ENCODE measurements around the gene TOMM6. TPM values are rescaled to one million over a fixed set of nuclear protein-coding genes. Genes with fewer than 3 reads are reported as not detected.
"Not testable (repeated sequence)": the region's sequence is repeated elsewhere in the genome, so short reads cannot be mapped to it uniquely, and the experiment has no call there.

TOMM6 gene
- polyA plus RNA-seq, 2 donors = 179 to 226 TPM

GRCh38 chr6:41759905-41760579 lies 27.5 kb upstream of the TOMM6 start:
- WGBS, 2 donors = 70 to 85% methylated on average over 2 of the region's 2 CpGs
- Histone ChIP-seq H3K27ac (ENCODE audit: low read depth in 2 of 2, low read length in 1 of 2) (no peak overlapping the region), H3K9me3 (ENCODE audit: control insufficient read depth in 2 of 2, insufficient read depth in 1 of 2, low read depth in 1 of 2, low read length in 1 of 2) (no peaks in the 10 kb centered on the region), H3K27me3 (ENCODE audit: control insufficient read depth in 1 of 2, insufficient read depth in 2 of 2, low read length in 2 of 2) (no peaks in the 10 kb centered on the region), H3K4me3 (ENCODE audit: low read depth in 1 of 2, low read length in 2 of 2) (no peak overlapping the region), H3K4me1 (ENCODE audit: control insufficient read depth in 2 of 2, insufficient read depth in 2 of 2, low read length in 1 of 2) (no peaks in the 10 kb centered on the region), H3K36me3 (ENCODE audit: control insufficient read depth in 2 of 2, insufficient read depth in 2 of 2, low read length in 1 of 2) (no peaks in the 10 kb centered on the region)

DNA sequence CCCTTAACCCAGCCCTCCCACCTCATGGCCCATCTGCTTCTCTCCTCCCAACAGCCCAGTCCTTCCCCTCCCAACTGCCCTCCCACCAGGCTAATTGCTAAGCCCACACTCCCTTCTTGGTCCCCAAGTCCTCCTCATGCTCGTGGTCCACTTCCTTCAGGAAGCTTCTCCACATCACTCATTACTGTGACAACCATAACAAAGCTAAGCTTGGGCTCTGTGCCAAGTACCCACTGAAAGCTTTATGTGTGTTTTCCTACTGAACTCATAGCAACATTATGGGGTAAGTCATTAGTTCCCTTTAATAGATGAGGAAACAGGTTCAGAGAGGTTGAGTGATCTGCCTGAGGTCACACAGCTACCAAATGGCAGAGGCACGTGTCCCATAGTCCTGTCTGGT lies 24.0 kb upstream of the TOMM6 start:
- no peak overlapping the region for H3K27ac ChIP-seq (ENCODE audit: low read depth in 2 of 2, low read length in 1 of 2)
- H3K27me3 ChIP-seq (ENCODE audit: control insufficient read depth in 1 of 2, insufficient read depth in 2 of 2, low read length in 2 of 2) = no peaks in the 10 kb centered on the region
- H3K36me3 ChIP-seq (ENCODE audit: control insufficient read depth in 2 of 2, insufficient read depth in 2 of 2, low read length in 1 of 2) = no peaks in the 10 kb centered on the region
- no peaks in the 10 kb centered on the region for H3K9me3 ChIP-seq (ENCODE audit: control insufficient read depth in 2 of 2, insufficient read depth in 1 of 2, low read depth in 1 of 2, low read length in 1 of 2)
- H3K4me3 ChIP-seq (ENCODE audit: low read depth in 1 of 2, low read length in 2 of 2) = no peak overlapping the region
- 25 to 36% methylated on average over 2 of the region's 2 CpGs for WGBS, 2 donors
- H3K4me1 ChIP-seq (ENCODE audit: control insufficient read depth in 2 of 2, insufficient read depth in 2 of 2, low read length in 1 of 2) = peaks cover 0 to 4% of the 10 kb centered on the region in 2 donors

- 91% methylated on average over 4 of the region's 4 CpGs for WGBS, 2 donors
- H3K27me3 ChIP-seq (ENCODE audit: control insufficient read depth in 1 of 2, insufficient read depth in 2 of 2, low read length in 2 of 2); H3K9me3 ChIP-seq (ENCODE audit: control insufficient read depth in 2 of 2, insufficient read depth in 1 of 2, low read depth in 1 of 2, low read length in 1 of 2); H3K27ac ChIP-seq (ENCODE audit: low read depth in 2 of 2, low read length in 1 of 2); H3K36me3 ChIP-seq (ENCODE audit: control insufficient read depth in 2 of 2, insufficient read depth in 2 of 2, low read length in 1 of 2); H3K4me1 ChIP-seq (ENCODE audit: control insufficient read depth in 2 of 2, insufficient read depth in 2 of 2, low read length in 1 of 2); H3K4me3 ChIP-seq (ENCODE audit: low read depth in 1 of 2, low read length in 2 of 2): not testable (repeated sequence)
These were observed 21.3 kb upstream of the TOMM6 start for GRCh38 chr6:41766043-41766664.

DNA sequence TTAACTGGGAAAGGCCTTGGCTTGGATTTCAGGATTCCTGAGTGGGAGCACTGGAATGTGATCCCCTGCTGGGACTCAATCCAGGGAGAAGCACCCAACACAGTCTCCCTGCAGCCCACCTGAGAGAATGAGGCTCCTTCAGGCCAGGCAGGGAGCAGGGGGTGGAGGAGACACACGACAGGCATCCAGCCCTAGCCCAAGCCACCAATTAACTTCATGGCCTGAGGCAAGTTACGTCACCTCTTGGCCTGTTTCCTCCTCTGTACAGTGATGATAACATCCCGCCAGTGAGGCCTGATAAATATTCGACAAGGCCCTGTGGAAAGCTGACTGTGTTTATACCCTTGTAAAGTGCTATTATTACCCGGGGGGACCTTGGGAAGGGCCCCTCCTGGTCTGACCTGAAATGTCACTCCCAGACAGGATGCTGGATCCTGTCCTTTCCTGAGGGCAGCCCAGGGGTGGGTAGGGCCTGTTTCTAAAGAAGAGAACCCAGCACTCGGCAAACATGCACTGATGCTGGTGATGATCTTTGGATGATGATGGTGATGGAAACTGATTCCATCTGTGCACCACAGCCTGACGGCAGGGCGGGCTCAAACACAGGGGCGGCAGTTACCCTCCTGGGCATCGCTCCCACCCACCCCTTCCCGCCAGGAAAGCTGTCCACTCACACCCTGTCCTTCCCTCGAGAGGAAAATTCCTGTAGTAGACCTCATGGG lies 20.2 kb upstream of the TOMM6 start:
- peak overlapping the region in 1 of 2 donors; percentile 47 for H3K27ac ChIP-seq (ENCODE audit: low read depth in 2 of 2, low read length in 1 of 2)
- no peak overlapping the region for H3K4me3 ChIP-seq (ENCODE audit: low read depth in 1 of 2, low read length in 2 of 2)
- H3K4me1 ChIP-seq (ENCODE audit: control insufficient read depth in 2 of 2, insufficient read depth in 2 of 2, low read length in 1 of 2) = peaks cover 0 to 4% of the 10 kb centered on the region in 2 donors
- H3K36me3 ChIP-seq (ENCODE audit: control insufficient read depth in 2 of 2, insufficient read depth in 2 of 2, low read length in 1 of 2) = peaks cover 0 to 16% of the 10 kb centered on the region in 2 donors
- 40 to 42% methylated on average over 12 of the region's 12 CpGs for WGBS, 2 donors
- H3K9me3 ChIP-seq (ENCODE audit: control insufficient read depth in 2 of 2, insufficient read depth in 1 of 2, low read depth in 1 of 2, low read length in 1 of 2) = no peaks in the 10 kb centered on the region
- no peaks in the 10 kb centered on the region for H3K27me3 ChIP-seq (ENCODE audit: control insufficient read depth in 1 of 2, insufficient read depth in 2 of 2, low read length in 2 of 2)

DNA sequence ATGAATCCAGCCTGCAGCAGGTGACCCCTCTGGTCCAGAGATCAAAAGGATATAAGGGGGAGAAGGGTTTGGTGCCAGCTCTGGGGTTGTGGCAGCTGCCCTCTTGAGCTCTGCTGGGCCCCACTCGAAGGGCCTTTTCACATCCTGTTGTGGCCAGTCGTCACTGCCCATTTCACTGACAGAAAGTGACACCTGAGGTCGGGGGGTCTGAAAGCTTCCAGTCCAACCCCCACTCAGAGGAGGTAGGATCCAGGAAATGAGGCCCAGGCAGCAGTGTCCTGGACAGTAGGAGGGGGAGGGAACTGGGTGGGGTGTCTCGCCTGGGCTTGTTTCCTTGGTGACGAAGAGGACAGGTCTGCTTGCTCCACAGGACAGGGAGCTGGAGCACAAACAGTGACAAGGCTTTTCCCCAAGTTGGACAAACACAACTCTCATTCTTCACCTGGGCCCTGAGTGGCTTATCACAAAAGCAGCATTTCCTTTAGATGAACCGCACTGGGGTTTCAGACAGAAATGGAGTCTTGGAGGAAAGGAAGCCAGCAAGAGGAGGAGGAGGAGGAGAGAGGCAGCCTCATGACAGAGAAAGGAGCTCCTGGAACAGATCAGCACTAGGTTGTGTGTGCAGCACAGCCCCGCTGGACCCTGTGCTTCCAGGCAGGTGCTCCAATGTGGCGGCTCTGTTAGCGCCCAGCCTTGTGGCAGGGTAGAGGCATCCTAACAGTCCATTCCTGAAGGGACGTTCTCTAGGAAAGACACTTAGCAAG lies 18.8 kb upstream of the TOMM6 start:
- Histone ChIP-seq H3K27ac (ENCODE audit: low read depth in 2 of 2, low read length in 1 of 2) (no peak overlapping the region), H3K4me1 (ENCODE audit: control insufficient read depth in 2 of 2, insufficient read depth in 2 of 2, low read length in 1 of 2) (peaks cover 0 to 4% of the 10 kb centered on the region in 2 donors), H3K36me3 (ENCODE audit: control insufficient read depth in 2 of 2, insufficient read depth in 2 of 2, low read length in 1 of 2) (peaks cover 0 to 22% of the 10 kb centered on the region in 2 donors), H3K4me3 (ENCODE audit: low read depth in 1 of 2, low read length in 2 of 2) (no peak overlapping the region), H3K27me3 (ENCODE audit: control insufficient read depth in 1 of 2, insufficient read depth in 2 of 2, low read length in 2 of 2) (no peaks in the 10 kb centered on the region), H3K9me3 (ENCODE audit: control insufficient read depth in 2 of 2, insufficient read depth in 1 of 2, low read depth in 1 of 2, low read length in 1 of 2) (no peaks in the 10 kb centered on the region)
- WGBS, 2 donors = 63 to 73% methylated on average over 10 of the region's 10 CpGs

DNA sequence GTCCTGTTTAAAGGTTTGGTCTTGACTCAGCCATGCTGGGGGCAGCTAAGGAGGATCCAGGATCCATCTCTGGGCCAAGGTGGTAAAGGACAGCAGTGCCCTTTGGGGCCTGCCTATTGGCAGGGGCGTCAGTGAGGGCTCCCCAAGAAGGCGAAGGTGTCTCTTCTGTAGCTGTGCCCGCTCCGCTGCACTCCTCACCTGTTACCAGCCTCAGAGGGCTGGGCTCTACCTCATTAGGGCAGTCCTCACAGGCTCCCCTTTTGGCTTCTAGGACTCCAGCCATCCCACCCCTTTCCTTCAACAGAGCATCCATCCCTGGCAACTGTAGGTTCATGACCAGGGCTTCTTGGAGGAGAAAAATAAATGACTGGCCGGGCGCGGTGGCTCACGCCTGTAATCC lies 18.1 kb upstream of the TOMM6 start:
- WGBS, 2 donors = 95 to 97% methylated on average over 8 of the region's 8 CpGs
- H3K27ac ChIP-seq (ENCODE audit: low read depth in 2 of 2, low read length in 1 of 2) = no peak overlapping the region
- no peaks in the 10 kb centered on the region for H3K27me3 ChIP-seq (ENCODE audit: control insufficient read depth in 1 of 2, insufficient read depth in 2 of 2, low read length in 2 of 2)
- peaks cover 2 to 25% of the 10 kb centered on the region in 2 donors for H3K36me3 ChIP-seq (ENCODE audit: control insufficient read depth in 2 of 2, insufficient read depth in 2 of 2, low read length in 1 of 2)
- H3K4me1 ChIP-seq (ENCODE audit: control insufficient read depth in 2 of 2, insufficient read depth in 2 of 2, low read length in 1 of 2) = peaks cover 0 to 4% of the 10 kb centered on the region in 2 donors
- no peak overlapping the region for H3K4me3 ChIP-seq (ENCODE audit: low read depth in 1 of 2, low read length in 2 of 2)
- no peaks in the 10 kb centered on the region for H3K9me3 ChIP-seq (ENCODE audit: control insufficient read depth in 2 of 2, insufficient read depth in 1 of 2, low read depth in 1 of 2, low read length in 1 of 2)

- H3K4me1 ChIP-seq (ENCODE audit: control insufficient read depth in 2 of 2, insufficient read depth in 2 of 2, low read length in 1 of 2) = peaks cover 0 to 4% of the 10 kb centered on the region in 2 donors
- 89 to 91% methylated on average over 29 to 30 of the region's 30 CpGs for WGBS, 2 donors
- H3K9me3 ChIP-seq (ENCODE audit: control insufficient read depth in 2 of 2, insufficient read depth in 1 of 2, low read depth in 1 of 2, low read length in 1 of 2) = no peaks in the 10 kb centered on the region
- no peak overlapping the region for H3K4me3 ChIP-seq (ENCODE audit: low read depth in 1 of 2, low read length in 2 of 2)
- H3K27ac ChIP-seq (ENCODE audit: low read depth in 2 of 2, low read length in 1 of 2) = no peak overlapping the region
- H3K36me3 ChIP-seq (ENCODE audit: control insufficient read depth in 2 of 2, insufficient read depth in 2 of 2, low read length in 1 of 2) = peaks cover 8 to 36% of the 10 kb centered on the region in 2 donors
- H3K27me3 ChIP-seq (ENCODE audit: control insufficient read depth in 1 of 2, insufficient read depth in 2 of 2, low read length in 2 of 2) = no peaks in the 10 kb centered on the region
These were observed 17.0 kb upstream of the TOMM6 start for GRCh38 chr6:41770381-41771057.

DNA sequence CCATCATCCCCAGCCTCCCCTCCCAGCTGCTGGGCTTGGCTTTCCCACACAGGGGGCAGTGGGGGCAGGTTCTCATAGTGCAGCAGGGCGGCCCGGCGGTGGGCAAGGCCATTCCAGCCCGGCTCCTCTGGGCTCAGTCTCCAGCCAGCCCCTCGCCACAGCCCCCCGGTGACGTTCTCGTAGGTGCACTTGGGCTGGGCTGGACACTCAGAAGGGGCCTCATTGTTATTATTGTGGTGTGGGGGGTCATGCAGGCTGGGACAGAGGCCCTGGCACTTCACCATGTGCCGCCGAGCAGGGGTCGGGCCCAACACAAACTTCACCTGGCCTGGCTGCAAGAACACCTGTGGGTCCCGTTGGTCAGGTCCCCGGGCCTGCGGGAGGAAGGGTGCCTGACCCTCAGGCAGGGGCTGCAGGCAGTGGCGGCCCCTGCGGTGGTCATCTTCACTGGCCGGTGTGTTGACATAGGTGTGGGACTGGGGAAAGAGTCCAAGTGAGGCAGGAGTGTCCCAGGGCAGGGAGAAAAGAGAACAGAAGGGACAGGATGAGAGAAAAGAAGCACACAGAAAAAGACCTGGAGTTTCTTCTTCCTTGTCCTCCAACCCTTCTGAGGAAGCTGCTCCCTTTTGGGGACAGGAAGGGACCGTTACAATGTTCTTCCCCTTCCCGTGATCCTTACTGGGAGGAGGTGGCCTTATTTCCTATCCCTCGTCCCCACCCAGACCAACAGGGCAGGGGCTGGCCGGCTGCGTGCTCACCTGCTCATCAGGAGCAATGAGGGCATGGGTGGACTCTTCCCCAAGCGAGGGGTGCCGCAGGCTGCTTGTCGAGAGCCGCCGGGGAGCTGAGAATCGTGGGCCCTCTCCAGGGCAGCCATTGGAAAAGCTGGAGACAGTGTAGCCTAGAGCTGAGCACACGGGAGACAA lies 16.2 kb upstream of the TOMM6 start:
- Histone ChIP-seq H3K27ac (ENCODE audit: low read depth in 2 of 2, low read length in 1 of 2) (no peak overlapping the region), H3K4me3 (ENCODE audit: low read depth in 1 of 2, low read length in 2 of 2) (no peak overlapping the region), H3K4me1 (ENCODE audit: control insufficient read depth in 2 of 2, insufficient read depth in 2 of 2, low read length in 1 of 2) (peaks cover 0 to 4% of the 10 kb centered on the region in 2 donors), H3K36me3 (ENCODE audit: control insufficient read depth in 2 of 2, insufficient read depth in 2 of 2, low read length in 1 of 2) (peaks cover 8 to 36% of the 10 kb centered on the region in 2 donors), H3K9me3 (ENCODE audit: control insufficient read depth in 2 of 2, insufficient read depth in 1 of 2, low read depth in 1 of 2, low read length in 1 of 2) (no peaks in the 10 kb centered on the region), H3K27me3 (ENCODE audit: control insufficient read depth in 1 of 2, insufficient read depth in 2 of 2, low read length in 2 of 2) (no peaks in the 10 kb centered on the region)
- WGBS, 2 donors = 91 to 92% methylated on average over 26 to 29 of the region's 29 CpGs
